Esophagus squamous epithelium (tissue), 4 donors: ENCODE measurements around the gene OTOF.

ENCODE experiments used
- CTCF ChIP-seq, 6 experiments: fragments of 450-650 bp in 4 of 6; fragments of 200-600 bp in 2 of 6; sonication (generic) in 2 of 6; IDR thresholded peaks; one replicate each; pipeline ENCODE4 v1.5.1; 2016 to 2019; ENCODE audit warnings: antibody characterized with exemption in 6 of 6, mild to moderate bottlenecking in 4 of 6, moderate library complexity in 4 of 6
- POLR2A ChIP-seq, 4 donors: fragments of 450-650 bp; IDR thresholded peaks; one replicate each; pipeline ENCODE4 v1.6.1; 2017; ENCODE audit warnings: antibody characterized with exemption in 4 of 4, mild to moderate bottlenecking in 4 of 4, moderate library complexity in 3 of 4

- TF ChIP-seq POLR2A (IDR thresholded peaks at IDR 0.05) = no peak
- peak in 5 of 6 experiments; percentile 11 to 49 (median 22) for TF ChIP-seq CTCF (IDR thresholded peaks at IDR 0.05)
Measured at GRCh38 chr2:26462511-26463243, 15.2 kb downstream of the OTOF start.
